ENCODE data around the gene CUL7. TPM values are rescaled to one million over a fixed set of nuclear protein-coding genes. Genes with fewer than 3 reads are reported as not detected.

Gene CUL7
- total and polyA plus RNA-seq, 2 of the 8 experiments (the other 6 are each of a cell fraction or from before 2014, with no cell fraction given) = 10.8 to 15.0 TPM

DNA sequence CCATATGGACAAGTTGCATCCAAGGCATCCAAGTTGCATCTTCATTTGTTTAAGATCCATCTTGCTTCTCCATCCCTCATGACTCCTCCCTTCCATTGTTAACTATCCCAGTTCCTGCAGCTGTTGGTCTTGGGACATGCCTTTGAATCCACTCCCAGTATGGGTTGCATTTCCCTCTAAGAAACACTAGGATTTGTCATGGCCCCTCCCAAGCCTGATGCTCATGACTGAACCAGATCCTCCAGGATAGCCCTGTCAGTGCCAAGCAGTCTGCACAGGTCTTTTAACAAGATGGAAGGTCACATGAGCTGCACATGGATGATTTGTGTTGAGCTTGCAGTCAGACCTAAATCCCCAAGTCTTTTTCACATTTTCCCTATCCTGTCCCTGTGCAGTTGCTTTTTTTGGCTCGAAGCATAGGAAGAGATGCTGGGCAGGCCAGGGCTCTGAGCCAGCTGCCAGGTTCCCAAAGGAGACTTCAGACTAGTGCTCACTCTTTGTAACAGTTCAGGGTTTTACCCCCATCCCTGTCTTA, 65.1 kb downstream of the CUL7 start:
- no peak overlapping the region for H2BK20ac ChIP-seq (ENCODE audit: low read length)
- H2BK5ac ChIP-seq (ENCODE audit: low read depth, low read length) = no peak overlapping the region
- H3K36me3 ChIP-seq (ENCODE audit: control insufficient read depth in 2 of 4, insufficient read depth in 4 of 4, low read length in 3 of 4) = peaks cover 0 to 9% (median 8%) of the 10 kb centered on the region in 4 experiments; a peak in 4 of 8 replicates
- no peak overlapping the region for H3K56ac ChIP-seq (replicated peaks; ENCODE audit: insufficient read length, low read depth, low read length)
- no peak overlapping the region for H2BK12ac ChIP-seq (ENCODE audit: low read depth, low read length)
- peaks cover 4% of the 10 kb centered on the region for H3K23me2 ChIP-seq (ENCODE audit: low read depth, low read length)
- H3K14ac ChIP-seq (ENCODE audit: insufficient read length) = no peak overlapping the region
- POLR2A ChIA-PET (ENCODE audit: partially characterized antibody) = interaction anchor here (0.8 to 4.1 kb wide), 8 partner anchors 8 to 32 kb away, joined by 3 to 25 read pairs (median 5); partner anchors contain the start of gene PEX6
- H3K23ac ChIP-seq (ENCODE audit: insufficient read length) = no peak overlapping the region
- no peak overlapping the region for H4K91ac ChIP-seq (replicated peaks; ENCODE audit: insufficient read length, low read length)
- WGBS, 2 experiments (ENCODE audit: extremely low coverage in 1 of 2, insufficient coverage in 1 of 2, insufficient read length in 1 of 2, insufficient replicate concordance in 2 of 2, low coverage in 1 of 2, low lambda C conversion rate in 2 of 2, missing lambda C conversion rate in 1 of 2) = 92% methylated on average over 1 of the region's 1 CpG; no CpG with 5 or more reads in 1 of the 2 experiments
- H3K4ac ChIP-seq (replicated peaks; ENCODE audit: insufficient read length, low read depth, low read length) = no peak overlapping the region
- no peak overlapping the region for H2AFZ ChIP-seq (ENCODE audit: low read length)
- CTCF ChIA-PET (ENCODE audit: partially characterized antibody) = interaction anchor here (0.5 to 2.9 kb wide), 7 partner anchors 9 to 143 kb away, joined by 3 to 13 read pairs (median 3); partner anchors contain the start of genes KLC4 and MRPL2
- no peaks in the 10 kb centered on the region for H3K9me3 ChIP-seq (ENCODE audit: insufficient read depth in 2 of 2, low read depth in 1 of 2, low read length in 1 of 2)
- no peak overlapping the region for H2AK5ac ChIP-seq (ENCODE audit: low read depth, low read length)
- H4K5ac ChIP-seq (ENCODE audit: insufficient read length, low read depth, low read length) = no peak overlapping the region
- H3K18ac ChIP-seq (ENCODE audit: extremely low read depth, low read length) = no peak overlapping the region
- H3K4me1 ChIP-seq (replicated peaks in 1 of 4; ENCODE audit: control insufficient read depth in 3 of 4, insufficient read depth in 4 of 4, low read length in 3 of 4) = peaks cover 0 to 6% (median 1%) of the 10 kb centered on the region in 4 experiments; a peak in 4 of 7 replicates
- no peak overlapping the region for H2BK15ac ChIP-seq (ENCODE audit: low read length)
- H2BK120ac ChIP-seq (replicated peaks; ENCODE audit: low read depth, low read length) = no peak overlapping the region
- FAIRE-seq (no peak), DNase-seq (ENCODE audit: low read depth in 1 of 2, low spot score in 2 of 2) (no peak)
- peaks cover 0 to 12% of the 10 kb centered on the region in 2 experiments for H4K20me1 ChIP-seq (replicated peaks in 1 of 2; ENCODE audit: control insufficient read depth in 1 of 2, insufficient read depth in 2 of 2, low read length in 2 of 2)
- H3K9ac ChIP-seq (replicated peaks in 1 of 4; ENCODE audit: extremely low read depth in 1 of 4, low read depth in 3 of 4, low read length in 3 of 4) = no peak overlapping the region
- no peak for TF ChIP-seq PHF8 (conservative IDR thresholded peaks at IDR 0.05; ENCODE audit: low read depth, low read length)
- TF ChIP-seq, protein P1, sequence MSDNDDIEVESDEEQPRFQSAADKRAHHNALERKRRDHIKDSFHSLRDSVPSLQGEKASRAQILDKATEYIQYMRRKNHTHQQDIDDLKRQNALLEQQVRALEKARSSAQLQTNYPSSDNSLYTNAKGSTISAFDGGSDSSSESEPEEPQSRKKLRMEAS (IDR thresholded peaks at IDR 0.05) = no peak
- TF ChIP-seq SAP30 (IDR thresholded peaks at IDR 0.05; ENCODE audit: insufficient read depth, insufficient replicate concordance, low read length) = no peak
- TF ChIP-seq, protein P2, sequence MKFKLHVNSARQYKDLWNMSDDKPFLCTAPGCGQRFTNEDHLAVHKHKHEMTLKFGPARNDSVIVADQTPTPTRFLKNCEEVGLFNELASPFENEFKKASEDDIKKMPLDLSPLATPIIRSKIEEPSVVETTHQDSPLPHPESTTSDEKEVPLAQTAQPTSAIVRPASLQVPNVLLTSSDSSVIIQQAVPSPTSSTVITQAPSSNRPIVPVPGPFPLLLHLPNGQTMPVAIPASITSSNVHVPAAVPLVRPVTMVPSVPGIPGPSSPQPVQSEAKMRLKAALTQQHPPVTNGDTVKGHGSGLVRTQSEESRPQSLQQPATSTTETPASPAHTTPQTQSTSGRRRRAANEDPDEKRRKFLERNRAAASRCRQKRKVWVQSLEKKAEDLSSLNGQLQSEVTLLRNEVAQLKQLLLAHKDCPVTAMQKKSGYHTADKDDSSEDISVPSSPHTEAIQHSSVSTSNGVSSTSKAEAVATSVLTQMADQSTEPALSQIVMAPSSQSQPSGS (IDR thresholded peaks at IDR 0.05; ENCODE audit: low read length) = no peak
- TF ChIP-seq BCL11A (IDR thresholded peaks at IDR 0.05; ENCODE audit: low read depth in 2 of 2, low read length in 2 of 2) = no peak
- no peak for TF ChIP-seq RAD21 (IDR thresholded peaks at IDR 0.05 in 1 of 2, conservative IDR thresholded peaks at IDR 0.05 in 1 of 2; ENCODE audit: low read depth in 2 of 2, low read length in 2 of 2)
- no peak for TF ChIP-seq POU5F1 (IDR thresholded peaks at IDR 0.05; ENCODE audit: low read depth, low read length)
- TF ChIP-seq SIX5 (IDR thresholded peaks at IDR 0.05; ENCODE audit: low read depth, low read length) = no peak
- no peaks in the 10 kb centered on the region for H3K27me3 ChIP-seq (replicated peaks in 1 of 4; ENCODE audit: control insufficient read depth in 3 of 4, extremely low read depth in 1 of 4, insufficient read depth in 3 of 4, low read length in 3 of 4)
- H4K8ac ChIP-seq (ENCODE audit: extremely low read depth, insufficient read depth, low read length) = no peak overlapping the region
- H3K79me2 ChIP-seq (ENCODE audit: control insufficient read depth in 1 of 2, insufficient read depth in 2 of 2, low read length in 2 of 2) = peaks cover 8 to 15% of the 10 kb centered on the region in 2 experiments; a peak in 2 of 4 replicates
- peaks cover 9% of the 10 kb centered on the region for H3K79me1 ChIP-seq (ENCODE audit: low read depth, low read length)
- no peak overlapping the region for H3K4me3 ChIP-seq (ENCODE audit: extremely low read depth in 1 of 4, insufficient read depth in 2 of 4, low read depth in 3 of 4, low read length in 4 of 4)
- no peak overlapping the region for H3K4me2 ChIP-seq (ENCODE audit: insufficient read depth in 1 of 2, low read depth in 2 of 2, low read length in 2 of 2)
- no peak overlapping the region for H3K27ac ChIP-seq (ENCODE audit: low read depth, low read length)
